OCI-LY7 (cell line): ENCODE measurements around the gene ZFAND2A. TPM values are rescaled to one million over a fixed set of nuclear protein-coding genes. Genes with fewer than 3 reads are reported as not detected.
"Not testable (repeated sequence)": the region's sequence is repeated elsewhere in the genome, so short reads cannot be mapped to it uniquely, and the experiment has no call there.

ENCODE experiments used
- BruUV-seq: library from RNA; stranded (reverse); fragments of 400-500 nt; replicated peaks from 2 replicates; lab custom pipeline; 2021; lab: Mats Ljungman, UMichigan
- CTCF ChIA-PET: fragments of 300-600 bp; sonication (Branson Sonifier 250); formaldehyde crosslinking; loops from one replicate; lab custom pipeline; 2022; ENCODE audit warnings: antibody characterized with exemption; ENCODE audit not compliant: unreplicated experiment; lab: Charles Lee
- POLR2A ChIA-PET: fragments of 300-600 bp; sonication (Branson Sonifier 250); formaldehyde crosslinking; loops from one replicate; lab custom pipeline; 2022; ENCODE audit warnings: antibody characterized with exemption; lab: Charles Lee
- DNase-seq: peaks from one replicate; pipeline ENCODE4 v3.0.0-alpha.2; 2015; ENCODE audit warnings: low spot score
- H2AFZ ChIP-seq: fragments of 200-600 bp; sonication (generic), shearing (Covaris generic); 2 replicates; pipeline ENCODE4 v1.6.1; 2014; ENCODE audit warnings: mild to moderate bottlenecking, antibody characterized with exemption, low read length, moderate library complexity
- H3K27ac ChIP-seq: fragments of 200-600 bp; sonication (generic); 2 replicates; pipeline ENCODE4 v1.5.1; 2014; ENCODE audit warnings: mixed run types, low read depth, mild to moderate bottlenecking, moderate library complexity, low read length, inconsistent platforms; ENCODE audit not compliant: poor library complexity, severe bottlenecking
- H3K36me3 ChIP-seq: fragments of 200-600 bp; sonication (generic); 2 replicates; pipeline ENCODE4 v1.6.1; 2014; ENCODE audit warnings: mild to moderate bottlenecking, antibody characterized with exemption, low read length, moderate library complexity, mixed read lengths; ENCODE audit not compliant: insufficient read depth
- H3K4me1 ChIP-seq: fragments of 200-600 bp; sonication (generic); 2 replicates; pipeline ENCODE4 v1.5.1; 2014; ENCODE audit warnings: mild to moderate bottlenecking, low read length; ENCODE audit not compliant: insufficient read depth, poor library complexity, severe bottlenecking
- H3K4me2 ChIP-seq: fragments of 200-600 bp; sonication (generic); 2 replicates; pipeline ENCODE4 v1.6.1; 2014; ENCODE audit warnings: mild to moderate bottlenecking, low read length
- H3K4me3 ChIP-seq: fragments of 200-600 bp; sonication (generic); 2 replicates; pipeline ENCODE4 v1.5.1; 2014; ENCODE audit warnings: mild to moderate bottlenecking, low read depth, low read length; ENCODE audit not compliant: poor library complexity, severe bottlenecking
- H3K79me2 ChIP-seq: fragments of 200-600 bp; sonication (generic); 2 replicates; pipeline ENCODE4 v1.6.1; 2016; ENCODE audit warnings: low read depth, mild to moderate bottlenecking, low read length, moderate library complexity, mixed read lengths; ENCODE audit not compliant: insufficient read depth
- H3K9me2 ChIP-seq: fragments of 200-600 bp; sonication (generic); 2 replicates; pipeline ENCODE4 v1.6.1; 2016; ENCODE audit warnings: mild to moderate bottlenecking, low read length, mixed read lengths; ENCODE audit not compliant: insufficient read depth
- H3K9me3 ChIP-seq: fragments of 200-600 bp; sonication (generic); 2 replicates; pipeline ENCODE4 v1.6.1; 2014; ENCODE audit warnings: mild to moderate bottlenecking, mixed run types, low read length, mixed read lengths
- H4K20me1 ChIP-seq: fragments of 200-600 bp; sonication (generic); 2 replicates; pipeline ENCODE4 v1.6.1; 2014; ENCODE audit warnings: mild to moderate bottlenecking, antibody characterized with exemption, low read length, moderate library complexity, mixed read lengths; ENCODE audit not compliant: insufficient read depth
- CTCF ChIP-seq: fragments of 200-600 bp; sonication (generic); conservative IDR thresholded peaks from 2 replicates; pipeline ENCODE4 v1.5.1; 2014; ENCODE audit warnings: mild to moderate bottlenecking, antibody characterized with exemption, low read length, moderate library complexity, mixed read lengths
- EZH2phosphoT487 ChIP-seq: fragments of 200-600 bp; sonication (generic); IDR thresholded peaks from 2 replicates; pipeline ENCODE4 v1.6.1; 2018; ENCODE audit warnings: low read depth, borderline replicate concordance, mild to moderate bottlenecking, mixed run types, antibody characterized with exemption, low read length, moderate library complexity, mixed read lengths
- intact Hi-C: fragments of 100-400 bp; cut with micrococcal nuclease; formaldehyde crosslinking; loops from one replicate; pipeline ENCODE4 v1.10.0; 2022; ENCODE audit not compliant: unreplicated experiment
- total RNA-seq, 2 experiments: library from RNA; depleted of rRNA in 1 of 2; stranded (reverse); fragments of >200 nt in 1 of 2; shearing (Covaris generic) in 1 of 2; gene quantifications; 2 replicates each; pipeline ENCODE4 v1.2.3, GENCODE V29; 2014 to 2022

The ZFAND2A gene
- total RNA-seq, 2 experiments from 2014 or later: 20.4 to 22.9 TPM

GRCh38 chr7:1150400-1151002 is 9.5 kb downstream of the ZFAND2A start:
- BruUV-seq: no TSS peak
- Histone ChIP-seq H2AFZ (no peak overlapping the region), H3K79me2 (no peaks in the 10 kb centered on the region), H4K20me1 (no peaks in the 10 kb centered on the region), H3K4me2 (peak overlapping the region; percentile 52), H3K9me2 (no peaks in the 10 kb centered on the region), H3K4me1 (peaks cover 57% of the 10 kb centered on the region), H3K4me3 (peak overlapping the region; percentile 24), H3K9me3 (no peaks in the 10 kb centered on the region), H3K36me3 (peaks cover 47% of the 10 kb centered on the region), H3K27ac (peak overlapping the region; percentile 90)
- POLR2A ChIA-PET: interaction anchor here (1.7 to 2.3 kb wide), 3 partner anchors 8 to 12 kb away, joined by 7 to 16 read pairs (median 9); partner anchors contain the start of gene ZFAND2A
- CTCF ChIA-PET: no interaction called here
- peak; percentile 90 for DNase-seq
- intact Hi-C loops: loop anchor here (5.0 kb wide), 3 partner anchors 63 to 123 kb away; partner anchors contain the start of gene GPER1
- TF ChIP-seq CTCF (no peak), EZH2phosphoT487 (no peak)

- CTCF ChIA-PET: no interaction called here
- H3K4me1 ChIP-seq: peaks cover 66% of the 10 kb centered on the region
- H3K36me3 ChIP-seq: peaks cover 36% of the 10 kb centered on the region
- H3K4me3 ChIP-seq: no peak overlapping the region
- peak overlapping the region; percentile 37 for H3K4me2 ChIP-seq
- POLR2A ChIA-PET: interaction anchor here (0.6 to 2.3 kb wide), 2 partner anchors 9 to 10 kb away, joined by 3 to 9 read pairs; no protein-coding TSS in a partner anchor
- TF ChIP-seq EZH2phosphoT487 (no peak), CTCF (no peak)
- peak overlapping the region; percentile 90 for H3K27ac ChIP-seq
- H4K20me1 ChIP-seq: no peaks in the 10 kb centered on the region
- no TSS peak for BruUV-seq
- no peaks in the 10 kb centered on the region for H3K9me3 ChIP-seq
- no peaks in the 10 kb centered on the region for H3K79me2 ChIP-seq
- intact Hi-C loops: no loop called here
- no peaks in the 10 kb centered on the region for H3K9me2 ChIP-seq
- H2AFZ ChIP-seq: peak overlapping the region; percentile 50
- DNase-seq: no peak
Observed at GRCh38 chr7:1149351-1149794, 10.6 kb downstream of the ZFAND2A start.

- BruUV-seq, H4K20me1 ChIP-seq, DNase-seq, CTCF ChIA-PET, H3K9me3 ChIP-seq, H3K9me2 ChIP-seq, H3K4me3 ChIP-seq, H3K79me2 ChIP-seq, intact Hi-C loops: not testable (repeated sequence)
- POLR2A ChIA-PET: interaction anchor here (1.4 to 2.3 kb wide), 2 partner anchors 8 to 11 kb away, joined by 3 to 9 read pairs; no protein-coding TSS in a partner anchor
- peaks cover 68% of the 10 kb centered on the region for H3K4me1 ChIP-seq
- peak overlapping the region; percentile 12 for H3K27ac ChIP-seq
- peaks cover 21% of the 10 kb centered on the region for H3K36me3 ChIP-seq
- peak overlapping the region; percentile 50; the same call in 1 of the 2 replicates for H2AFZ ChIP-seq
- peak overlapping the region; percentile 30 for H3K4me2 ChIP-seq
Observed at GRCh38 chr7:1147873-1148272, 12.1 kb downstream of the ZFAND2A start.
